ENCODE results near the gene SORCS1.

SORCS1 gene

DNA sequence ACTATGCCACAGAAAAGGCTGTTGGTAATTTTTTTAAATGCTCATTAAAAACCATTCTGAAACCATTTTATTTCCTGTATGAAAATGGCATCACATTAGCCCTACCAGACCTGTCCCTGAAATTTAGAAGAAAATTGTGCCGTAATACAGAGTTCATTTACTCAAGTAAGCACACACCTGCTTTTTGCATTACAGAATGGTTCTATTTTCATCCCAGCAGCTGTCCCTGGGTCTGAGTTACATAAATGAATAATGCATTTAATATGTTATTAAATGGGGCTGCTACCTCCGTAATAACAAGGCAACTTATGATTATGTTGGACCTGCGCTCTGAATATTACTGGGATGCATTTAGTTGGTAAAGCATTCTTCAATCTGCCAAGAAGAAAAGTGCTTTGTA lies 508.9 kb downstream of the SORCS1 start:
- no peak for DNase-seq (ENCODE audit: low read depth)

DNA sequence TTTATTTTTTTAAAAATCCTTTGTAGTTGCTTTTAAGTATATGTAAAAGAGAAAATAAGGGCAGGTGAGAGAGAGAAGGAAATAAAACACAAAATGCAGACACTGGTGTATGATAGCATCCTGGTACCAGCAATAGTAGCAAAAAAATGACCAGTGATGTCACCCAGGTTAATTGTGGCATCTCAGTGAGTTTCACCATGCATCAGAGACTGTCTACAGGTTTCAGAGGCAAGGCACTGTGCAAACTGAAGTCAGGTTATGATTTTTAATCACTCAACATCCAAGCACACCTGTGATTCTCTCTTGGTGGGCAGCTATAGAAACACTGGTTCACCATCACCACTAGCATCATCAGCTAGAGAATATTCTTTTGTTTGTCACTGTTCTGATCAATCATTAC lies 509.3 kb downstream of the SORCS1 start:
- no peak for DNase-seq (ENCODE audit: low read depth)

DNA sequence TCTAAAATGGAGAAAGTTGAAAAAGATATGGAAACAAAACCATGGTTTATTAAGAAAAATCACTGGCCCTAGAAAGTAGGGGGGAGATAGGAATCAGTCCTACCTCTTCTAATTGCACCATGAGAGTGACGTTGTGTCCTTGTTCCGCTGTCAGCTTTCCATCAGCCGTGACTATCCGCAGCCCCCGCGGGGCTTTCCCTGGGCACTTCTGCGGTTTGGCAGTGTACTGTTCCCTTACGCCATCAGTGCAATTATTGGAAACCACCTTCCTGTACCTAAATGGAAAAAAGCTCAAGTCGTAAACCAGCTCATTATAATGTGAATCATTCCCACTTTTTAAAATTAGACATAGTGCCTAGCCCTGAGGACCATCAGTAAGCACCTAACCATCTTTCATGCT lies 512.2 kb downstream of the SORCS1 start:
- DNase-seq (ENCODE audit: low read depth), result no peak

DNA sequence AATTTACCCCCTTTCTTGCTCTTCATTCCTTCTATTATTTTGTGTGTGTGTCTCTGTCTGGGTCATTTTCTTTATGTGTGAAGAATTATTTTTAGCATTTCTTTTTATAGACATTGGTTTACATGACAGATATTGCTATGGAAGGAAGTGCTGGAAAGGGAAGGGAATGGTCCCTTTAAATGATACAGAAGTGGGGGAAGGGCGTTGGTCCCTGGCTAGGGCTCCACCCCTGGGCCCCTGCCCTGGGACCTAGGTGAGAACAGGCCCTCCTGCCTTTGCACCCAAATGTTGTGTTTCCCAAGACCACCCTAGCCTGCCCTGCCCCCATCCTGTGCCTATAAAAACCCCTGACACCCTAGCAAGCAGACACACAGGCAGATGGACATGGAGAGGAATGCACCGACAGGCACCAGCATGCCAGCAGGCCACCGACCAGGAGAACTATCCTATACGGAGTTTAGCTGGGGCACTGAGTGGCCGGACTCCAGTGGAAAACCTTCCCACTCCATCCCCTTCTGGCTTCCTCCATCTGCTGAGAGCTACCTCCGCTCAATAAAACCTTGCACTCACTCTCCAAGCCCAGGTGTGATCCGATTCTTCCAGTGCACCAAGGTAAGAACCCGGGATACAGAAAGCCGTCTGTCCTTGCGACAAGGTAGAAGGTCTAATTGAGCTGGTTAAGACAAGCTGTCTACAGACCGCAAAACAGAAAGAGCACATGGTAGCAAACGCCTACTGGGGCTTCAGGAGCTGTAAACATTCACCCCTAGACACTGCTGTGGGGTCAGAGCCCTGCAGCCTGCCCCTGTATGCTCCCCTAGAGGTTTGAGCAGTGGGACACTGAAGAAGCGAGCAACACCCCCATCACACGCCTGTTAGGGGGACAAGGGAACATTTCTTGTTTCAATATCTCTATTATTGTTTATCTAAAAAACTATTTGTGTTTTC lies 515.7 kb downstream of the SORCS1 start:
- no peak for DNase-seq (ENCODE audit: low read depth)

DNA sequence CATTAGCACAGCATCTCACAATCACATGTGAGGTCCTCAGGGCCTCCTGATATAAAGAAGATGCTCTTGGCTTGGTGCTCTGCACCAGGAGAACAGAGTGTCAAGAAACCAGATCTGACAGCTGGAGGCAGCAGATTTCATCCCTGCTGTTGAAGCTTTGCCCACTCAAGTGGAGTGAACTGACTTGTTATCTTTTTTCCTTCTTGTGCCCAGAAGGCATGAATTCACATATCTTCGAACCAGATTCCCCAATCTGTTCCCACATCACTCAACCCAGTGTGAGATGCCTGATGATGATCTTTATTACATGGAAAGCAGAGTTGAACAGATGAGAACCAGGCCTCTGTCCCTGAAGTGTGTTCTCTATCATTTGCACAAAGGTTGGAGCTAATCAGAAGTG lies 521.0 kb downstream of the SORCS1 start:
- no peak for DNase-seq (ENCODE audit: low read depth)

DNA sequence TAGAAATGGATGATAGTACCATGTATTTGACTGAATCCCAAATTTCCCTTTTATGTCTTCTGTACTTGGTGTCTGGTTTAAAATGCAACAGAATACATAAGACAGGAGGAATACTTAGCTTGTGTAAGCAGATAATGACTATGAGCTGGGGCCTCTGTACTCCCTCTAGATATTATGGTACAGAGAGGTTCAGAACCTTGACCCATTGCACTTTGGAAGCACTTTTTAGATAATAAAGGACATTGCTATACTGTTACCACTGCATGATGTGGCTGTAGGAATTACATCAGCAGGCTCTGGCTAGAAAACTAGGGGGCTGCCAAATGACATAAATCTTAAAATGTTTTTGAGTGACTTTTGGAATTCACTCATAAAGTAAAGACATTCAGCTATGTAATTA lies 526.6 kb downstream of the SORCS1 start:
- no peak for DNase-seq (ENCODE audit: low read depth)

DNA sequence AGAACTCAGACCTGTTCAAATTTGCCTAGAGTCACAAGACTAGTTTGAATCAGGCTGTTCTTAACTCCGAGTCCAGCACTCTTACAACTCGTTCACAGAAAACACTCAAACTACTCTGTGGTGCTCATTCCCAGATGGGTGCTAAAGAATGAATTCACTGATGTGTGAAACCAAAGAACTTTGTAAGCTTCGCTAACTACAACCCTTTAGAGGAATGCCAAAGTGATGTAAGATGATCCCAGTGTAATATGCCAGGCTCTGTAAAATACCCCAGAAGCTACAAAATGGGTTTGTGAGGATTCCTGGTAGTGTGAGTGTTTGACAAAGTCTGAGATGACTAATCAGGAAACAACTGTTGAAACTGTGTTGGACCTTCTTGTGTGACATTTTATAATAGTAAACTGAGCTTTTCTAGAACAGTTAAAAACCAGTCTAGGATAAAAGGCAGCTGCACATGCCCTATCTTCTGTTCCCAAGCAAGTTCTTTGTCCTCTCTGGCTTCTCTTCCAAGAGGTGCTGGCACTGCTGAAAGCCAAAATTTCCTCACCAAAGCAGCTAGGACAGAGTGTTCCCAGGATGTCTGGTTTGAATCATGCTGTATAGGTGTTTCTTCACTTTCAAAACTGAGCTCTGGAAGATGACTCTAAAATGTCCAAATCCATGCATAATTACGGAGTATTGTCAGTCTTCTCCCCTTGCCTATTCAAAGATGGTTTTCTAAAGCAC lies 527.6 kb downstream of the SORCS1 start:
- no peak for DNase-seq (ENCODE audit: low read depth)

DNA sequence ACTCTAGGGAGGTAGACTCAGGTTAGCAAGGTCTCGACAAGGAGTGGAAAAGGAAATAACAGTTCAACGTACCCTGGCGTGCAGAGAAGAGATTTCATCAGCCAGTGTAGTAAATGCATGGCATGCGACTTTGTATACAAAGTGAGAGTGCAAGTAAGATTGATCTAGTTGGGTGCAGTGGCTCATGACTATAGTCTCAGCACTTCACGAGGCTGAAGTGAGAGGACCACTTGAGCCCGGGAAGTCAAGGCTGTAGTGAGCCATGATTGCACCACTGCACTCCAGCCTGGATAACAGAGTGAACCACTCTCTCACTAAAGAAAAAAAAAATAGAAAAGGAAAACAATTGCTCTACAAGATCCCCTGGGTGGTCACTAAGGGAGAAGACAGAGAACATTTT lies 528.6 kb downstream of the SORCS1 start:
- no peak for DNase-seq (ENCODE audit: low read depth)

DNA sequence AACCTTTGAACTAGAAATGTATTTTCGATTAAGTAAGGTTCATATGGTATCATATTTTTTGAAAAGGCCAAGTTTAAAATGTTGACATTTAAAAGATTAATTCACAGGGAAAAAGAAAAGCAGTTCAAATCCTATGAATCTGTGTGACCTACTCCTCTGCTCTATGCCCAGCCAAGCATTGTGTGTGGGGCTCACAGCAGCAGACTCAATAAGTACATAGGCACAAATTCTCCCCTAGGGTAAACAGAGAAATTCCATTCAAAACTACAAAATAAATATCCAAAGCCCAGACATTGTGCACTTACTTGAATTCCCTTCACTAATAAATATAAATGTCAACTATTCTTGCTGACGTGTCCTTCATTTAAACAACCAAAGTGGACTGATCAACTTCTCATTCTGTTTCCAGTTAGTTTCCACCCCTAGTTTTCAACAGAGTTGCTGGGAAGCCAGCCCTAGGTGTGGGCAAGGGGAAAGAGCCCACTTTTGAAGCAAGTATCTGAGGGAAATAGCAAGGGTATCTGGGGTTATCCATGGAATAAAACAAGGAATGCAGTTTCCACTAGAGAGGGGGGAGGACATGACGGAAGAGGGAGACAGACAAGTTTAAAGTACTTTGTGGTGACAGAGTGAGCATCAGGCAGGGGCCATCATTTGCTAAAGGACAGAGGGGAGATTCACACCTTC lies 533.3 kb downstream of the SORCS1 start:
- no peak for DNase-seq (ENCODE audit: low read depth)

DNA sequence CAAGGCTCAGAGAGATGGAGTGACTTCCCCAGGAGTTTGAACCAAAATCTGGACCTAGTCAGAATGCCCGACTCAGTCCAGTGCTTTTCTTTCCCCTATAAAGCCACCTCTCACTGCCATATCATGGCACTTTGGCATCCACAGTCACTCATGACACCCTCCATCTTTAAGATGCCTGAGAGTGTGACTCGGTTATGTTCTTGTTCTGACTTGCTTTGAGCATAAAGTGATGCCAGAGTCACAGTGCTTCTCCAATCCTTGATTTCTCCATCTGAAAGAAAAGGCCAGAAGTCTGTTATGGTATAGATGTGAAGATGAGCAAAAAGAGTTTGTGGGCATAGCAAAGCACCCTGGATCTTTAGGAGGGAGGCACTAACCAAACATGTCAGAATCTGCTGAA lies 538.1 kb downstream of the SORCS1 start:
- DNase-seq (ENCODE audit: low read depth), result no peak

DNA sequence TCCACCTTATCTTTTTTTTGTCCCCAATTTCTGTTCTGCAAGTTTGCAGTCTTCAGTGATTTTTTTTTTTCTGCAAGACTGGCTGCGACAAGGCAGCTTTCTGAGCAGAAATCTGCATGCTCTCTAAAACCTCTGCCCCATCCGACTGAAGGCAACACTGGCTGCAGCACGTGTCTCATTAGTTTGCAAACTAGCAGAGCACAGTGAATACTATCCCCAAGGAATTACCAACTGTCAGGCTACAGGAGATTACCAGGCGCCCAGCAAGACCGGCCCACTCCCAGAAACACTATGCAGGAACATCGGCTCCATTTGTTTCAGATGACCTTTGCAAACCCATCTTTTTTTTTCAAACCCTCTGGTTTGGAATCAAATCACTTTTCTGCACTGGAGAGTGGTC lies 538.8 kb downstream of the SORCS1 start:
- no peak for DNase-seq (ENCODE audit: low read depth)

DNA sequence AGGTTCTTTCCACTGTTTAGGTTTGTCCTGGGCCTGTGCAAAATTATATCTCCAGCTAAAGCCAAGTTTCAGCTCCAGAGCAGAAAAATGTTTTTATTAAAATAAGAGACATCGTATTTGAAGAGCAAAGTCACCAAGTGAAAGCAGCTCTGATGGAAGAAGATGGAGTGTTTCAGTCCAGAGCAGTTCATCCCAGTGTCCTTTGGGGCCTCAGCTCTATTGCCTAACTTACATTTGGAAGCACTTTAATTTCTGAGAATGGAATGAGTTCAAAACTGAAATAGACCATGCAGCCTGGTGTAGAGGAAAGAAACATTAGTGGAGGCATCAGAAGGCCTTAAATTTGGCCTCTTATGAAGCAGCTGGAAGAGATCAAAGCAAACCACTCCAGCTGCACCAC lies 545.2 kb downstream of the SORCS1 start:
- DNase-seq (ENCODE audit: low read depth), result no peak

DNA sequence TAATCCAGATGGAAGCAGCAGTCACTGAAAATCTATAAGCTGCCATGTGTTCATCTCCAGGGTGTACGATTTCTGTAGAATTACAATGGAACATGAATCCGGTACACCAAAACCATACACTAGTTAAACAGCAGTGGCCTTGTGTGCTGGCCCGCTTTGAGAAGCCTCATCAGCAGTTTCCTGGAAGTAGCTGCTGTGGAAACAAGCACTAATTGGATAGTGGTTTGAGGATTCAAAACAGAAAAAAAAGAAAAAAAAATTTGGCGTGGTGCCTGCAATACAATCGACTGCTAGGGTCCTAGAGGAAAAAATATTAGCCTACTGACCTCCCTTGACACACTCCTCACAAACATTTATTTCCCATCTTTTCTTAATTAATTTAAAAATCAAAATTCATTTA lies 545.9 kb downstream of the SORCS1 start:
- DNase-seq (ENCODE audit: low read depth), result no peak

DNA sequence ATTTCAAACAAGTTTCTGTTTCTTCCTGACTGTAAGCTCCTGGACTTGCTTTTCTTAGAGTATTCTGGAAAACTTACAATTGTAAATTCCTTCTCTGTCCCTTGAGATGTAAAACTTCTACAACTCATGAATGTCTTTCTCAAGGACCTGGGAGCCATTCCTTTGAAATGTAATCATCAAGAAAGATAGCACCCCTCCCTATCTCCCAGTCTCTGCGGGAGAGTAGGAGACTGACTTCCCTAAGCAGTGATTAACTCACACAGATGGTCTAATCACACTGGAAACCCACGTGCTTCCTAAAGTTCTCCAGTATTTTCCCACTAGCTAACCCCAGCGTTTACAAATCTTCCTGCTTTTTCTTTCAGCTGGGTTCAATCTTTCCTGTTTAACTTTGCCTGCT lies 549.4 kb downstream of the SORCS1 start:
- no peak for DNase-seq (ENCODE audit: low read depth)

DNA sequence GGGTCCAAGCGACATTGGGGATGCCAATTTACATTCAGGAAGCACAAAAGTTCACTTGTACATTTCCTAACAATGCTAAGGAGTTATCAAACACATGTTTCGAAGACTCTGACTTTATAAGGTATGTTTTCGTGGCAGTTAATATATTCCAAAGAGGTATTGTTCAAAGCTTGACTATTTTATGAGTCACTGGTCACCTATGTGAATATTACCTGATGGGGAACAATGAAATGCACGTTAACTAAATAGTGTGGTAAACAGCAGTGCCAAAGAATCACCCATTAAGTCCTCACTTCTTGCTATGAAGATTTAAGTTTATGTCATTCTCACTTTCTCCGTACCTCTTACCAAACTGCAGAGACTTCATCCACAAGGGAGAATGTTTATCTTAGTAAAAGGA lies 550.2 kb downstream of the SORCS1 start:
- no peak for DNase-seq (ENCODE audit: low read depth)

DNA sequence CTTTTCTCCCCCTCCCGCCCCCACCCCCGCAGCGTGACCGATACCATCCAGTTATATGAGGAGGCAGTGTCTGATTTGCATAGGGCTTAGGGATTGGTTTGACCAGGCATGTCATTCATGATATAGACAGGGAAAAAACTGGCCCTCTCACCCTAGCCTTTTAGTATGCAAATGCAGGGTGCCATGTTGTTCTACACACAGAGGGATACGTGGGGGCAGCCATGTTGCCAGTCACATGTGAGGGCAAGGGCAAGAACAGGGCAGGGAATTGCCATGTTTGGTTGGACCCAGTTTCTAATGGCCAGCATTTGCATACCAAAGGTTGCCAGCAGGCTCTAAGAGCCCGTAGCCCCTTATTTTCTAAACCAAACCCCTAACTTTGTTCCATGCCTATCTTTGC lies 552.1 kb downstream of the SORCS1 start:
- no peak for DNase-seq (ENCODE audit: low read depth)

DNA sequence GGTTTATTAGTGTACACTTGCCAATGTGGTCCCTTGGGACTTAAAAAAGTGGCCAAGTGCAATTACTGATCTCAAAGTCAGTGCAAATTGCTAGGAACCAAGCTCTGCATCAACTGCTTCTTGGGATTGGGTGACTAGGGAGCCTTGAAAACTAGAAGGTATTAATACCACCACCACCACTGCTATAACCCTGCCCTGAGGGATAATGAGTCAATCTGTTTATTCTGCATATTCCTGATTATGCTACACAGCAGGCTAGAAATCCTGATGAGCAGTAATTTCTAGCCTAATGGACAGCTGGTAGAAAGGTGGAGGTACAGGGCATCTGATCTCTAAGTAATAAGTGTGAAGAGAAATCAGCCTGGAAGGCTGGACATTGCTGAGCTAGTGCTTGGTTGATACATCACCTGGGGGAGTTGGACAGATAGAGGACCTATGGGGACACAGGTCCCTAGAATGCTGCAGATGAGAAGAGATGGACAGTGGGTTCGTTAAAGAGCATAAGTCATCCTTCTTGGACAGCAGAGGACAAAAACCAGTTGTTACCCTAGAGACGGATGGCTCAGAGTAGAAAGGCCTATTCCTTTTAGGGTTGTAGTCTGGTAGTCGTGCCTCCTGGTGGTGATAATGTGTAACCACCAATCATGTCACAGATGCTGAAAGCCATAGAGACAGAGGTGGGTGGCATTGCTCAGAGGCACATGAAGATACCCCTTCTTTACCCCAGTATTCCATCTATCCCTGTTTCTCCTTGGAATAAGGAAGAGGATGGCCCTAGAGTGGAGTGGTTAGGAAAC lies 554.8 kb downstream of the SORCS1 start:
- DNase-seq (ENCODE audit: low read depth), result no peak

DNA sequence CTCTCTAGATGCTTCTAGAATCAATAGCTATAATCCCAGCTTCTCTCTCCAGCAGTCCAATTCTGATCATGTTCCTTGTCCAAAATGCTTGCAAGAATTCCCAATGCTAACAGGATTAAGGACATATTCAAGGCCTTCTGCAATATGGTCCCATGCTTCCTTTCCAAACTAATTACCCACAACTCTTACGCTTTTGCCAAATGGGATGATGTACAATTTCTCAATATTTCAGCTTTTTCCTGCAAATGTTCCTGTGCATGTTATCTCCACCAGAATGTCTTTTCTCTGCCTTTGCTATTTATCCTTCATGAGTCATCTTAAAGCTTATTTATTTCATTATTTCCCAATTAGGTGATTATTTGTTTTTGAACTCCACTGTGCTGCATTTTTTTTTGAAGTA lies 556.4 kb downstream of the SORCS1 start:
- no peak for DNase-seq (ENCODE audit: low read depth)

DNA sequence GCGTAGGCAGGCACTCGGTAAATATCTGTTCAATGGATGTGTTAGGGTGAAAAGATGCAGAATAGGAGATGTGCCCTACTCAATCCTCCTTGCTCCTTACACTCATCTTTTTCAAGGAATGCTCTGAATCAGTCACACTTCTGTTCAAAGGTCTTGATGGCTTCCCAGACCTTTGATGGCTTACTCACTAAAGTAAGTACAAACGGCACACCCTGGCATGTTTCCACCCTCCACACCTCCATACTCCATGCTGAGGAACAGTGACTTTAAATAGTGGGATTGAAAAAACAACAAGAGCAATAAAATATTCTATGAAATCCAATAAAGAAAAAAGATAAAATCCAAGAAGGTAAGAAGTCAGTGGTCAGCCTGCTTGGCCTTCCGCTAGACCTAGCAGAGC lies 569.2 kb downstream of the SORCS1 start:
- DNase-seq (ENCODE audit: low read depth), result no peak

DNA sequence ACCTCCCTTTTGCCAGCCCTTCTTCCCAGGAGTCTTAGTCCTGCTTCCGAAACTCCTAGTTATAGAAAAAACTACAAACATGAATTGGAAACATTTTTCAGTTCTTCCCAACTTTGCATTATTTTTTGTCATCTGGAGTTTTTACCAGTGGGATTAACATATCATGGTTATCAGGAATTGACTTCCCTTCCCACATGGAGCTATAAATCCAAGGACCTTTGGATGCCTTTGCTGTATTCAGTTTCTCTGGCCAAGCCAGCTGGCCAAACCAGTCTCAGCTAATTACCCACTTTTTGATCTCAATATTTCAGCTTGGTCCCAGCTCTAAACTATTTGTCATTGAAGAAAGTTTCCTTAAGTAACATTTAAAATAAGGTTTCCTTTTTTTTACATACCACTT lies 570.6 kb downstream of the SORCS1 start:
- DNase-seq (ENCODE audit: low read depth), result no peak

DNA sequence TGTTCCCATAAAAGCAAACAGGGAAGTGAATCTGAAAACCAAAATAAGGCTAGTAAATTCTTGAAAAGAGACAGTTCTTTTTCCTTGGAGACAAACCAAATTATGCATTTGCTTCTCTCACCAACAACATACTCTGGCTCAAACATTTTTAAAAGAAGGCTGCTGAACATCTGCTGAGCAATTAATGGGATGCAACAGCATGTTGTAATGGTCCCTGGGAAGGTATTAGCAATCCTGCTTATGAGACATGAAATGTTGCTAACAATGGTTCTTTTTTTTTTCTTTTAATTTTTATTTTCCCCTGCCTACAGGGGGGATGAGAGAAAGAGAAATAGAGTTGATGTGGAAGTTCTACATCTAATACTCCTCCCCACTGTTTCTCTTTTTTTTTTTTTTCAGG lies 572.1 kb downstream of the SORCS1 start:
- no peak for DNase-seq (ENCODE audit: low read depth)

DNA sequence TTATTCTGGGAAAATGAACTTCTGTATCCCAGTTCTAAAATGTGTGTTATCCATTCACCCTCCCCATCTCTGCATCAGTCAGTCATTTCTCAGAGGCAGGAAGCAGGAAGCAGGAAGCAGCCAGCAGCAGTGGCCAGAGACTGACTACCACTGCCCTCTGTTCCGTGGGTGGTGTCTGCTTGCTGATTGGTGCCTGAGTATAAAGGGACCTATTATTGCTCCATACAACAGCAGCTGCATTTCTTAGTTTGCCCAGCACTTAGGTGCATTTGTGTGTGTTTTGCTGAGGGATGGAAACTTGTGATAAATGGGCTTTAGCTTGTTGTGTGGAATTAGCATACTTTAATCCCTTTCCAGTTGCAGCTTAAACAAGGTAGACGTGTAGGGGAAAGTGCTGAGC lies 582.2 kb downstream of the SORCS1 start:
- no peak for DNase-seq (ENCODE audit: low read depth)
